Mammary epithelial cell (primary cell): ENCODE measurements around the gene MYL10.

ENCODE experiments used
- CTCF ChIP-seq, 2 donors: IDR thresholded peaks in 1 of 2; conservative IDR thresholded peaks in 1 of 2; 2 replicates each; pipeline ENCODE4 v1.5.1; 2011 to 2012; ENCODE audit warnings: inconsistent platforms in 2 of 2, low read length in 2 of 2, mild to moderate bottlenecking in 2 of 2, control low read depth in 1 of 2, low read depth in 1 of 2; ENCODE audit not compliant: insufficient read depth in 1 of 2; ENCODE audit errors: extremely low read depth in 1 of 2
- EZH2 ChIP-seq: IDR thresholded peaks from 2 replicates; pipeline ENCODE4 v1.6.1; 2012; ENCODE audit warnings: low read length, inconsistent platforms, borderline replicate concordance

- TF ChIP-seq CTCF (conservative IDR thresholded peaks at IDR 0.05 in 1 of 2, IDR thresholded peaks at IDR 0.05 in 1 of 2; ENCODE audit: extremely low read depth in 1 of 2, insufficient read depth in 1 of 2, low read depth in 1 of 2, low read length in 2 of 2) (peak; percentile 65 to 97), EZH2 (no peak)
Measured at GRCh38 chr7:101602484-101603241, 26.4 kb downstream of the MYL10 start.
